Endodermal cell (in vitro differentiated cells): ENCODE data around the gene SCEL. TPM values are rescaled to one million over a fixed set of nuclear protein-coding genes. Genes with fewer than 3 reads are reported as not detected.

Experiments used
- DNase-seq: peaks from one replicate; pipeline ENCODE4 v3.0.0-alpha.2; 2017
- H3K27ac ChIP-seq: 2 replicates; pipeline ENCODE4 v1.5.1; 2013; ENCODE audit warnings: mild to moderate bottlenecking, low read depth, low read length, moderate library complexity
- H3K27me3 ChIP-seq: 2 replicates; pipeline ENCODE4 v1.6.1; 2013; ENCODE audit warnings: mild to moderate bottlenecking, low read length, moderate library complexity; ENCODE audit not compliant: insufficient read depth, control insufficient read depth, poor library complexity, severe bottlenecking
- H3K36me3 ChIP-seq: 2 replicates; pipeline ENCODE4 v1.7.0; 2013; ENCODE audit warnings: mild to moderate bottlenecking, low read length, moderate library complexity; ENCODE audit not compliant: control insufficient read depth, insufficient read depth
- H3K4me1 ChIP-seq: one replicate; pipeline ENCODE4 v1.7.0; 2013; ENCODE audit warnings: low read length; ENCODE audit not compliant: control insufficient read depth, insufficient read depth
- H3K4me3 ChIP-seq: 2 replicates; pipeline ENCODE4 v1.5.1; 2013; ENCODE audit warnings: mild to moderate bottlenecking, low read length, moderate library complexity
- H3K9ac ChIP-seq: 2 replicates; pipeline ENCODE4 v1.6.1; 2013; ENCODE audit warnings: mild to moderate bottlenecking, low read length, moderate library complexity; ENCODE audit not compliant: poor library complexity, severe bottlenecking; ENCODE audit errors: extremely low read depth
- H3K9me3 ChIP-seq: 2 replicates; pipeline ENCODE4 v1.6.1; 2013; ENCODE audit warnings: mild to moderate bottlenecking, low read length, moderate library complexity; ENCODE audit not compliant: control insufficient read depth
- H3K27ac Mint-ChIP-seq: 2 replicates; pipeline ENCODE4 v1.8.0; 2020; ENCODE audit warnings: mixed read lengths
- H3K27me3 Mint-ChIP-seq: 2 replicates; pipeline ENCODE4 v1.8.0; 2021; ENCODE audit warnings: mild to moderate bottlenecking, mixed read lengths; ENCODE audit not compliant: insufficient read depth
- H3K36me3 Mint-ChIP-seq: 2 replicates; pipeline ENCODE4 v1.8.0; 2020; ENCODE audit warnings: low read depth, mixed read lengths
- H3K4me1 Mint-ChIP-seq: 2 replicates; pipeline ENCODE4 v1.8.0; 2020; ENCODE audit warnings: mixed read lengths
- H3K4me3 Mint-ChIP-seq: 2 replicates; pipeline ENCODE4 v1.8.0; 2020; ENCODE audit warnings: mild to moderate bottlenecking, moderate library complexity, mixed read lengths
- H3K9me3 Mint-ChIP-seq: 2 replicates; pipeline ENCODE4 v1.8.0; 2020; ENCODE audit warnings: mild to moderate bottlenecking, mixed read lengths
- CTCF ChIP-seq: fragments of 200-600 bp; sonication (generic); conservative IDR thresholded peaks from 2 replicates; pipeline ENCODE4 v1.5.0; 2021; ENCODE audit warnings: antibody characterized with exemption, mild to moderate bottlenecking
- WGBS, 2 experiments: methylation state at CpG; one replicate each; pipeline versions ENCODE4 v1.1.5 to v1.1.7; 2013; ENCODE audit warnings: missing lambda C conversion rate in 2 of 2, mixed read lengths in 1 of 2; ENCODE audit not compliant: insufficient coverage in 1 of 2, insufficient read length in 1 of 2; 5-methylcytosine and 5-hydroxymethylcytosine counted together
- total RNA-seq, 2 donors: library from RNA; stranded (reverse); fragmentation: NEBNext Ultra II Directional in 1 of 2; extraction: Animal tissue kit (Norgen Biotek cat#: 25700) in 1 of 2; gene quantifications; 2 replicates in 1 of 2; 3 replicates in 1 of 2; pipeline ENCODE4 v1.2.1, GENCODE V29; 2021

SCEL gene
- total RNA-seq, 2 donors from 2014 or later = 0.18 TPM; not detected in 1

- no peak for DNase-seq
- Mint-ChIP-seq H3K4me1 (peaks cover 6% of the 10 kb centered on the region), H3K27ac (no peak overlapping the region), H3K27me3 (no peaks in the 10 kb centered on the region), H3K36me3 (no peaks in the 10 kb centered on the region), H3K4me3 (no peak overlapping the region), H3K9me3 (no peaks in the 10 kb centered on the region)
- Histone ChIP-seq H3K27ac (no peak overlapping the region), H3K9ac (no peak overlapping the region), H3K36me3 (no peaks in the 10 kb centered on the region), H3K27me3 (no peaks in the 10 kb centered on the region), H3K4me1 (no peaks in the 10 kb centered on the region), H3K4me3 (no peak overlapping the region), H3K9me3 (no peaks in the 10 kb centered on the region)
- 76 to 86% methylated on average over 5 to 7 of the region's 7 CpGs for WGBS, 2 experiments
- no peak for TF ChIP-seq CTCF
These were observed 48.6 kb downstream of the SCEL start for GRCh38 chr13:77584106-77584505.

GRCh38 chr13:77595166-77595810 is 59.8 kb downstream of the SCEL start:
- H3K27ac ChIP-seq = no peak overlapping the region
- H3K4me1 Mint-ChIP-seq = peaks cover 4% of the 10 kb centered on the region

GRCh38 chr13:77596777-77597176 is 61.3 kb downstream of the SCEL start:
- WGBS, 2 experiments = 91 to 100% methylated on average over 1 of the region's 1 CpG
- Histone ChIP-seq H3K4me3 (no peak overlapping the region), H3K27ac (no peak overlapping the region), H3K36me3 (no peaks in the 10 kb centered on the region), H3K4me1 (no peaks in the 10 kb centered on the region), H3K9me3 (no peaks in the 10 kb centered on the region), H3K27me3 (no peaks in the 10 kb centered on the region), H3K9ac (no peak overlapping the region)
- no peak for TF ChIP-seq CTCF
- no peak overlapping the region for H3K27ac Mint-ChIP-seq
- H3K9me3 Mint-ChIP-seq = no peaks in the 10 kb centered on the region
- DNase-seq = no peak
- H3K4me3 Mint-ChIP-seq = no peak overlapping the region
- no peaks in the 10 kb centered on the region for H3K36me3 Mint-ChIP-seq
- peaks cover 4% of the 10 kb centered on the region for H3K4me1 Mint-ChIP-seq
- H3K27me3 Mint-ChIP-seq = no peaks in the 10 kb centered on the region

More at GRCh38 chr13:77595166-77595810, 59.8 kb downstream of the SCEL start:
- H3K27ac Mint-ChIP-seq = no peak overlapping the region
- Histone ChIP-seq H3K4me1 (no peaks in the 10 kb centered on the region), H3K9ac (no peak overlapping the region), H3K9me3 (no peaks in the 10 kb centered on the region), H3K27me3 (no peaks in the 10 kb centered on the region), H3K36me3 (no peaks in the 10 kb centered on the region), H3K4me3 (no peak overlapping the region)
- no peak overlapping the region for H3K4me3 Mint-ChIP-seq
- H3K27me3 Mint-ChIP-seq = no peaks in the 10 kb centered on the region
- no peak for TF ChIP-seq CTCF
- H3K9me3 Mint-ChIP-seq = no peaks in the 10 kb centered on the region
- 57 to 78% methylated on average over 1 to 2 of the region's 2 CpGs for whole genome bisulfite sequencing, 2 experiments
- H3K36me3 Mint-ChIP-seq = no peaks in the 10 kb centered on the region
- DNase-seq = no peak
